RCC 7860 (cell line): ENCODE measurements around the gene MARK3.
A peak's percentile ranks its signal among the peaks of the same experiment; 100 is the strongest.
"Not testable (repeated sequence)": the region's sequence is repeated elsewhere in the genome, so short reads cannot be mapped to it uniquely, and the experiment has no call there.

Source experiments
- DNase-seq: peaks from one replicate; pipeline ENCODE4 v3.0.0-alpha.2; 2015; ENCODE audit warnings: low spot score
- FAIRE-seq: peaks from 2 replicates; lab custom pipeline; 2012; peaks lifted over from hg19 to GRCh38; lab: Jason Lieb, UNC

The MARK3 gene

GRCh38 chr14:103385152-103385928 lies at the start of gene MARK3:
MARK3 (plus strand) TSS chr14:103385415; CDS start chr14:103386030, 615 bp downstream.
- DNase-seq (peak; percentile 79), FAIRE-seq (peak; percentile 52)

DNA sequence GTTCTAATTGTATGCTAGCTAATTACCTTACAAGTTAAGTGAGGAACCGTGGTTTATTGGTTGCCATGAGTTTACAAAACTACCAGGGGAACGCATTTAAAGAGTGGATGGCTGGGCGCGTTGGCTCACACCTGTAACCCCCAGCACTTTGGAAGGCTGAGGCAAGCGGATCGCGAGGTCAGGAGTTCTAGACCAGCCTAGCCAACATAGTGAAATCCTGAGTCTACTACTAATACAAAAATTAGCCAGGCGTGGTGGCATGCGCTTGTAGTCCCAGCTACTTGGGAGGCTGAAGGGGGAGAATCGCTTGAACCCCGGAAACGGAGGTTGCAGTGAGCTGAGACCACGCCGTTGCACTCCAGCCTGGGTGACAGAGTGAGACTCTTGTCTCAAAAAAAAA lies 49.0 kb upstream of the MARK3 start:
- DNase-seq (no peak), FAIRE-seq (no peak)

DNA sequence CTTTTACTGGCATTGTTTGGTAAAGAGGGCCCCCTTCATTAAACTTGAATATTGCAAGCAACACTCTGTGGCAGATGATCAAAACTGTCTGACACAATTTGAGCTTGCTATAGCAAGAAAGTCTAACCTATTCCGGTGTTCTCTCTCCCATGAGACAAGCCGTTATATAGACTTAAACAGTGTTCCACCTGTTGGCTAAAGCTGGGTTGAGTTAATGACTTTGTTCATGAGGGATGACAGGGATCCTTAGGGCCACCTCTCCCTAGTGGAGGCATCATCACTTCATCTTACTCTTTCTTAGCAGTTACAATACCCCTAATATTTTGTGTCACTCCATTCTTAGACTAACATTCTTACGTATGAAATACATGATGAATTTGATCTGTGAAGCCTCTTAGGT lies 47.4 kb upstream of the MARK3 start:
- FAIRE-seq = no peak
- no peak for DNase-seq

DNA sequence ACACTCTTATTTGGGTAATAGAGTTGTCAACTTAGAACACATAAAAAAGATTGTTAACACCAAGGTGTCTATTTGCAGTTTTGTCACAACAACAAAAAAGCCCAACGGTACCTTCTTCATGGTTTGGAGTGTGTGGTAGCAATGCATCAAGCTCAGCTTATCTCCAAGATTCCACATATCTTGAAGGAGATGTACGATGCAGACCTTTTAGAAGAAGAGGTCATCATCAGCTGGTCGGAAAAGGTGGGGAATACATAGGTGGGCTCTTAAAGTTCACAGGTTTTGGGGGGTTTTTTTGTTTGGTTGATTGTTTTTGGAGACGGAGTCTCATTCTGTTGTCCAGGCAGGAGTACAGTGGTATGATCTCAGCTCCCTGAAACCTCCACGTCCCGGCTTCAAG lies 45.7 kb upstream of the MARK3 start:
- no peak for DNase-seq
- FAIRE-seq = no peak

DNA sequence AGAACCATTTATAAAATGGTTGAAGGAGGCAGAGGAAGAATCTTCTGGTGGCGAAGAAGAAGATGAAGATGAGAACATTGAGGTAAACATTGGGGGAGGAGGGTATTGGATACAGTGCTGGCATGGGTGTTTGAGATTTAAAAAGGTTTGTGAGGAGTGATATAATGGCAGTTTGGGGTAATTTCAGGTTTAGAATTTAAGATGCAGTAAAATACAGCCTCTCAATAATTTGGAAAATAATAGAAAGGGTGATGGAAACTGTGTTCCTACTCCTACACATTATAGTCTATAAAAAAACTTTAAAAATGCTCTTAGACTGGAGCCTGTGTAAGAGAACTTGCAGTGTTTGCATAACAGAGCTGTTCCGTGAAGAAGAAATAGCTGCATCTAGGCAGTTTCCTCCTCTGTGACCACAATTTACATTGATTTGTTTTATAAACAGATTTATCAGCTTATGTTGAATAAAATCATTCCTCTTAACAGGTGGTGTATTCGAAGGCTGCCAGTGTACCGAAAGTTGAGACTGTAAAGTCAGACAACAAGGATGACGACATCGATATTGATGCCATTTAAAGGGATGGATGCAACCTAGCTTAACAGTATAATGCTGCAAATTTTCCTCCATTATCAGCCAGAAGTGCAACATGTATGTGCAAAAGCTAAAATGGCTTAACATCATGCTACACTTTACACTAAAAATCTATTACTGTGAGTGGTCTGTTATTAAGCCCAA lies 44.6 kb upstream of the MARK3 start:
- DNase-seq (no peak), FAIRE-seq (no peak)

DNA sequence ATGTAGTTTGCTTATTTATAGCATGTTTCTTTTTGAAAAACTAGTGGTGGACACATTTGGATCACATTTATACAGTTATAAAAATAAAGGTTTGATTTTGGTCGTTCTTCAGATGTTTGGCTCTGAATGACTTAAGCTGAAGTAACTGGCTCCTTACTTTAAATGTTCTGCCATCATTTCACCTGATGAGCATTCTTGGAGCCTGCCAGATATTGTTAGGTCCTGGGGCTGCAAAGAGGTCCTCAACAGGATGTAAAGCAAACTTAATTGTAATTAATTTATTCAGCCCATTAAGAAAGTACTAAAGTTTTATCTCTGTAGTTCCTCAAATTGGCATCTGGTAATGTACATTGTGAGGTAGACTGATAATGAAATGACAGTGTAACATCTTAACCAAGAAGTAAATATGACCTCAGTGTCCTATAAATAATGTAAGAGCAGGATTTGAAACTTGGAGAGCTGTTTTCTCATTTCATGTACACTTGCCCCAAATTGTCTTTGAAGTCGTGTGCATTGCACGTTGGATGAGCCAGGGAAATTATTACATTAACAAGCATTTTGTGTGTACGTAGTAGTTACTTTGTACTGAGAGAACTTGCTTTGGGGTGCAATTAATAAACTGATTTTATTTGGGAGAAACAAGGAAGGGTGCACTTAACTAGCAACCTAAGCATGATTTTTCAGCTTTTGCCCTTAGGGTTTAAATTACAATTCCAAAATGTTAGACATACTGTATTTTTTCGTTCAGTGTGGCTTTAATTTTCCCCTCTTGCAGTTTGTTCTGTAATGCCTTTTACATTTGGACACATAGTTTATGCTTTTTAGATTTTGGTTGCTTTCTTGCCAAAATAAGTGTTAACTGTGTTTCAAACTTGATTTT lies 43.7 kb upstream of the MARK3 start:
- FAIRE-seq = no peak
- DNase-seq = no peak

GRCh38 chr14:103343164-103343879 lies 41.9 kb upstream of the MARK3 start:
- FAIRE-seq = no peak

DNA sequence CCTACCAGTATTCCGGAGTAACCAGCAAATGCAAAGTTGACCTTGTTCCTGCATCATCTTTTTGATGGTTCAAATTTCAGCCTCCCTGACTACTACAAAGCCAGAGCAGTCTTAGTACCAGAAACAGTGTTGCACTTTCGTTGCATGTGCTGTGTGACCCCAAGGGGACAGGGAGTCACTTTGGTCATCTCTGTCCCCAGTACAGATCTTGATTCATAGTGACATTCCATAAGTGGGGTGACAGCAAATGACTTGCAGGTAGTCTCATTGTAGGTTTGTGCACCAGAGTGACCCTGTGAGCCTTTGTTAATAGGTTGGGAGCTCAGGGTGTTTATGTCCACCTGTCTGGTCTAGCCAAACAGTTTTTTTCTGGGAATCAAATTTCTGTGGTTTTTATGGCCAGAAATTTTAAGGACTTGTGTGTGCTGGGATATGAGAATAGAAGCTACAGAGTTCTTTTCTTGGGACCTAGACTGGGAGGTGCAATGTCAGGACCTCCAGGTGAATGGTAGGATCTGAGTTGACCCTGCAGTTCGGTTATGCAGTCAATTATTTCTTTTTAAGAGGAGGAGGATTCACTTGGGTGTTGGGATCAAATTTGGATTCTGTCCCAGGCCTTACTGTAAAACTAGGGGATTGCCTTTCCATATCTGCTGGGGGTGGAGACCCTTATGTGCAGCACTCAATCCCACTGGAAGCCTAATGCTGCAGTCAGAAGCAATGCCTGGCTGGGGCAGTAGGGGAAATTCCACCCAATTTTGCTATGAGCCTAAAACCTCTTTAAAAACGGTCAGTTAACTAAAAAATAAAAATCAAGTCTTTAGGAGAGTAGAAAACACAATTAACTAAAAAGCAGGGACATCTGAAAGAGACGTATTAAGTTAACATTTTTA lies 41.1 kb upstream of the MARK3 start:
- FAIRE-seq (no peak), DNase-seq (no peak)

More at GRCh38 chr14:103343164-103343879, 41.9 kb upstream of the MARK3 start:
- no peak for DNase-seq

- FAIRE-seq (no peak), DNase-seq (no peak)
These were observed 38.9 kb upstream of the MARK3 start for GRCh38 chr14:103346286-103346685.

- no peak for FAIRE-seq
- DNase-seq = no peak
These were observed 38.0 kb upstream of the MARK3 start for GRCh38 chr14:103347091-103347815.

- DNase-seq (no peak), FAIRE-seq (no peak)
These were observed 37.1 kb upstream of the MARK3 start for GRCh38 chr14:103348154-103348553.

- DNase-seq = no peak
- FAIRE-seq = no peak
These were observed 35.2 kb upstream of the MARK3 start for GRCh38 chr14:103349982-103350381.

- DNase-seq (no peak), FAIRE-seq (no peak)
These were observed 31.9 kb upstream of the MARK3 start for GRCh38 chr14:103353362-103353761.

DNA sequence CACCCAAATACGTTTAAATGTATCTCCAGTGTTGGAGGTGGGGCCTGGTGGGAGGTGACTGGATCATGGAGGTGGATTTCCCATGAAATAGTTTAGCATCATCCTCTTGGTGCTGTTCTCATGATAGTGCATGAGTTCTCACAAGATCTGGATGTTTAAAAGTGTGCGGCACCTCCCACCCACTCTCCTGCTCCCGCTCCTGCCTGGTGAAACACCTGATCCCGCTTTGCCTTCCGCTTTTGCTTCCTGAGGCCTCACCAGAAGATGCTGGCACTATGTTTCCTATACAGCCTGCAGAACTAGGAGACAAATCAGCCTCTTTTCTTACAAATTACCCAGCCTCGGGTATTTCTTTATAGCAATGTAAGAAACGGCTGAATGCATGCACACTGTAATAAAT lies 31.1 kb upstream of the MARK3 start:
- FAIRE-seq = no peak
- DNase-seq = no peak

- DNase-seq = no peak
- FAIRE-seq = no peak
These were observed 29.1 kb upstream of the MARK3 start for GRCh38 chr14:103356024-103356682.

- not testable (repeated sequence) for FAIRE-seq
These were observed 27.7 kb upstream of the MARK3 start for GRCh38 chr14:103357552-103357951.

GRCh38 chr14:103360548-103360947 lies 24.7 kb upstream of the MARK3 start:
- DNase-seq = no peak
- FAIRE-seq = no peak

More at GRCh38 chr14:103357552-103357951, 27.7 kb upstream of the MARK3 start:
- DNase-seq = not testable (repeated sequence)

- FAIRE-seq (peak; percentile 31), DNase-seq (peak; percentile 58)
These were observed 23.3 kb upstream of the MARK3 start for GRCh38 chr14:103361867-103362266.
